Motor neuron (in vitro differentiated cells): ENCODE measurements around the gene POLR3A. TPM values are rescaled to one million over a fixed set of nuclear protein-coding genes. Genes with fewer than 3 reads are reported as not detected.
A peak's percentile ranks its signal among the peaks of the same experiment; 100 is the strongest.

ENCODE experiments used
- ATAC-seq, 8 experiments: fragments of 200-7000 bp; cut with Tn5 transposase; replicated peaks in 6 of 8; 2 replicates each; pipeline ENCODE4 v1.8.0; 2021; ENCODE audit warnings: mild to moderate bottlenecking in 8 of 8, moderate library complexity in 8 of 8
- H3K27ac ChIP-seq, 2 donors: fragments of 250-450 bp; sonication (Bioruptor Pico); 2 replicates each; pipeline ENCODE4 v1.9.0; 2021; ENCODE audit warnings: antibody characterized with exemption in 2 of 2, mild to moderate bottlenecking in 2 of 2, moderate library complexity in 1 of 2
- H3K4me1 ChIP-seq, 2 donors: fragments of 250-450 bp; sonication (Bioruptor Pico); replicated peaks in 1 of 2; 2 replicates each; pipeline ENCODE4 v1.6.1; 2021; ENCODE audit warnings: antibody characterized with exemption in 2 of 2, mild to moderate bottlenecking in 2 of 2, moderate library complexity in 1 of 2
- H3K4me3 ChIP-seq, 5 donors: fragments of 250-450 bp; sonication (Bioruptor Pico); 2 replicates each; pipeline ENCODE4 v1.9.0; 2021; ENCODE audit warnings: antibody characterized with exemption in 5 of 5, mild to moderate bottlenecking in 5 of 5, moderate library complexity in 4 of 5
- WGBS, 10 experiments: fragments of 450-650 bp; shearing (Covaris generic); methylation state at CpG; one replicate each; pipeline ENCODE4 v1.0.0; 2022; 5-methylcytosine and 5-hydroxymethylcytosine counted together
- in situ Hi-C, 9 experiments: fragments of 400-800 bp; cut with MboI; loops; one replicate each; pipeline ENCODE4 v1.15.0; 2021; ENCODE audit warnings: low sequenced_read_pairs in 9 of 9, low pct_unique_long_range_greater_than_20kb in 2 of 9; ENCODE audit not compliant: unreplicated experiment in 9 of 9
- total RNA-seq, 8 experiments: library from RNA; unstranded; fragments of 300-600 nt; gene quantifications; 2 replicates each; pipeline versions ENCODE4 v1.2.3 to v1.2.4, GENCODE V29; 2022

POLR3A gene
- total RNA-seq, 8 experiments from 2014 or later: 17.4 to 31.2 (median 24.1) TPM

GRCh38 chr10:77987671-77988255, 41.6 kb downstream of the POLR3A start:
- in situ Hi-C loops: loop anchor here in 2 of 9 experiments (10.0 to 25.0 kb wide), 2 partner anchors 143 to 150 kb away; no protein-coding TSS in a partner anchor
- H3K4me3 ChIP-seq: no peak overlapping the region
- H3K4me1 ChIP-seq: peaks cover 0 to 7% of the 10 kb centered on the region in 2 donors
- peak in 3 of 8 experiments; percentile 59 to 85 (median 80) for ATAC-seq
- H3K27ac ChIP-seq: peak overlapping the region in 1 of 2 donors; percentile 3
- WGBS, 10 experiments: 40 to 100% (median 90%) methylated on average over 1 to 6 of the region's 7 CpGs; no CpG with 5 or more reads in 2 of the 10 experiments

DNA sequence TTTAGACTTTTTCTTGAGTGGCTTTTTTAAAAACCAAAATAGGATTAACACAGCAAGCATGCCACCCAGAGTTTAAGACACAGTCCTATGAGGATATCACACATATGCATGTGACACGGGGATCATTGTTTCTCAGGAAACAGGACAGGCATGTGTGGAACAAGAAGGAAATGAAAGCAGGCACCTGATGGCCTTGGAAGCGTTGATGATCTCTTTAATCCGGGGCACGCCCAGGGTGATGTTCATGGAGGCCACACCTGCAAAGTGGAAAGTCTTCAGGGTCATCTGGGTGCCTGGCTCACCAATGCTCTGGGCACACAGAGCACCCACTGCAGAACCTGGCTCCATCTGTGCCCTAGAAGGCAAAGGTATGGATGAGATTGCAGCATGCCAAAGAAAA, 44.3 kb downstream of the POLR3A start:
- ATAC-seq: no peak
- 70 to 100% (median 97%) methylated on average over 2 to 4 of the region's 4 CpGs; no CpG with 5 or more reads in 7 of the 10 experiments for WGBS, 10 experiments
- H3K27ac ChIP-seq: no peak overlapping the region
- no peak overlapping the region for H3K4me3 ChIP-seq
- peaks cover 0 to 7% of the 10 kb centered on the region in 2 donors for H3K4me1 ChIP-seq
- in situ Hi-C loops: loop anchor here in 2 of 9 experiments (10.0 to 25.0 kb wide), 2 partner anchors 140 to 148 kb away; no protein-coding TSS in a partner anchor

DNA sequence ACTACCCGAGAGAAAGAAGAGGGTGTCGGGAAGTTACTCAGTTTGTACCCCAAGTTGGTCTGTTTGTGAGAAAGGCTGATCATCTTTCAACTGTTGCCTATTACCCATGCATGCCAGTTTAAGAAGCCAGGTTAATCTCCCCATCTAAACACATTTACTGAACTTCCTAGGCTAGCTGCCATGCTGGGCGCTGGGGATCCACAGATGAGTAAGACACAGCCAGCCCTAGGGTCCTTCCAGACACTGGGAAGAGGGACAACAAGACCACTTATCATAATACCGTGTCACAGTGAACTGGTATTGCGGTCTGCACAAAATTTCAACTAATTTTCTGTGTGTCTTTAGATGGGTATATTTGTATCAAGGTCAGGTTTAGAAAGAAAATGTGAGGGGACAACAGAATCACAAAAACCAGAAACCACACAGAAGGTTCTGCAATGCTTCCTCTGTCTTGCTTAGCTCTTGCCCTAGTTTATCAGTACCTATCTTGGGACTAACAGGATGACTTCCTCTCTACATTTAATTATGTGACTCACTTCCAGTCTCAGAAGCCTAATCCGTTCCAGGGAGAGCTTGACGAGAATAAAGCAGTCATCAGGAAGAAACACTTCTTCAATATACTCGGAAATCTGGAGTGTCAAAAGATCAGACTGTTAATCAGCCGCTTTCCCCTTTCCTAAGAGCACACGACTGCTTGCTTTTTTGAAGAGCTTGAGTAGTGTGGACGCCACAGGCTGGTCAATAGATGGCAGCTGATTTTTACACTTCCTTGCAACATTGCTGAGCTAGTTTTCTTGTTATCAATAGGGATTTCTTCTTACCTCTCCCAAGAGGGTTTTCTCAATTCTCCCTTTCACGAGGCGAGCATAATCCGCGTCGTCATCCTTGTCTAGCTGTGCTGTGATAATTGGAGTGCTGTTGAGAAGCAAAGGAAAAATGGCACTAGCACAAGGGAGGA, 45.7 kb downstream of the POLR3A start:
- no peak overlapping the region for H3K4me3 ChIP-seq
- WGBS, 10 experiments: 61 to 98% (median 76%) methylated on average over 5 to 14 of the region's 16 CpGs
- peaks cover 0 to 7% of the 10 kb centered on the region in 2 donors for H3K4me1 ChIP-seq
- H3K27ac ChIP-seq: no peak overlapping the region
- peak in 3 of 8 experiments; percentile 40 to 66 (median 46) for ATAC-seq
- in situ Hi-C loops: loop anchor here in 2 of 9 experiments (10.0 to 25.0 kb wide), 2 partner anchors 139 to 146 kb away; no protein-coding TSS in a partner anchor

- in situ Hi-C loops: loop anchor here in 2 of 9 experiments (10.0 to 25.0 kb wide), 2 partner anchors 136 to 144 kb away; no protein-coding TSS in a partner anchor
- Histone ChIP-seq H3K4me3 (no peak overlapping the region), H3K4me1 (no peaks in the 10 kb centered on the region), H3K27ac (no peak overlapping the region)
- ATAC-seq: no peak
- 92 to 100% (median 97%) methylated on average over 2 to 10 of the region's 13 CpGs; no CpG with 5 or more reads in 4 of the 10 experiments for WGBS, 10 experiments
Measured at GRCh38 chr10:77981281-77981680, 48.0 kb downstream of the POLR3A start.

GRCh38 chr10:77979221-77979620, 50.1 kb downstream of the POLR3A start:
- in situ Hi-C loops: loop anchor here in 1 of 9 experiments (25.0 kb wide), 1 partner anchor 142 kb away; no protein-coding TSS in a partner anchor
- Histone ChIP-seq H3K4me3 (no peak overlapping the region), H3K27ac (no peak overlapping the region), H3K4me1 (no peaks in the 10 kb centered on the region)
- WGBS, 10 experiments: 100% methylated on average over 2 to 4 of the region's 10 CpGs; no CpG with 5 or more reads in 8 of the 10 experiments
- ATAC-seq: no peak

- ATAC-seq: no peak
- Histone ChIP-seq H3K27ac (no peak overlapping the region), H3K4me1 (no peaks in the 10 kb centered on the region), H3K4me3 (no peak overlapping the region)
- in situ Hi-C loops: loop anchor here in 1 of 9 experiments (25.0 kb wide), 1 partner anchor 141 kb away; no protein-coding TSS in a partner anchor
- WGBS, 10 experiments: 40 to 100% (median 100%) methylated on average over 1 to 5 of the region's 6 CpGs; no CpG with 5 or more reads in 3 of the 10 experiments
Measured at GRCh38 chr10:77978360-77978759, 51.0 kb downstream of the POLR3A start.

- no peak overlapping the region for H3K4me3 ChIP-seq
- no peaks in the 10 kb centered on the region for H3K4me1 ChIP-seq
- no peak overlapping the region for H3K27ac ChIP-seq
- WGBS, 10 experiments: 82 to 100% (median 98%) methylated on average over 1 to 3 of the region's 3 CpGs; no CpG with 5 or more reads in 6 of the 10 experiments
- in situ Hi-C loops: loop anchor here in 1 of 9 experiments (25.0 kb wide), 1 partner anchor 141 kb away; no protein-coding TSS in a partner anchor
- ATAC-seq: peak in 3 of 8 experiments; percentile 62 to 90 (median 73)
Measured at GRCh38 chr10:77977934-77978333, 51.4 kb downstream of the POLR3A start.

DNA sequence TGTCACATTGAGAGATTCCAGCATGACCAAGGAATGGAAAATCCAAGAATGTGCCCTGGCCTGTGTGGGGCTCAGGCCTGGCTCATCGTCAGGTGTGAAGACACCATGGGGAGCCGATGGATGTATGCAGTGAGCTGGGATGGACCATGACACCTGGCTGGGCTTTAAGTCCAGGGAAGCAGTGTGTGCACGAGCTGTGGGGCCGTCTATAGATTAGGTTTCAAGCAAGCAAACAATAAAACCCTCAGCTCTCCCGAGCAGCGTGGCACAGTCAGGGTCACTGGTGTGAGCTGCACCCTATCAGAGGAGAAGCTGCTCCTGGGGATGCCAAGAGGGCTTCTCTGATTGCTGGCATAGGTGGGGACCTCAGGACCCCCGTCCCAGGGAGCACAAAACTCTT, 52.3 kb downstream of the POLR3A start:
- WGBS, 10 experiments: 82 to 100% (median 92%) methylated on average over 1 to 4 of the region's 7 CpGs; no CpG with 5 or more reads in 3 of the 10 experiments
- no peak overlapping the region for H3K4me3 ChIP-seq

DNA sequence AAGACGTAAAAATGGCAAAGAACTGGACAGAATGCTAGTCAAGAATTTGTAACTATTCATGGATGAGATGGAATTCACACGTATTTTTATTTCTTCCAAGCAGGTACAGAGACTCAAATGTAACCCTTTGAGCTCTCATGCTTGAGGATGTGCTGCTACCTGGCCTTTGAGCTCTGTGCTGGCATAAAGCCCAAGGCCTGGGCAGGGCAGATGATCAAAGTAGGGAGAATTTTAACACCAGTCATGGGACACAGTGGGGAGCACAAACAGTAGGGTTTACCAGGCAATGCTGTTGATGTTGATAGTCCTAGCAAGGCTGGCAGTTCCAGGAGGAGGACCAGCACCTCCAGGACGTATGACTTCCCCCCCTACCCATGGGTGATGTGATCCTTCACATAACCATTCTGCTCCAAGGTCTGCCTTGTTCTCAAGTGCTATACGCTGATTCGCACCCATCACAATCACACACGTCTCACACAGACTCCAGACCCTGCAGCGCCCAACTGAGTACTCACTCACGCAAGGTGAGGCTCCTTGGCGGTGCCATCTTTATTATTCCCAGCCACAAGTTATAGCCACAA, 54.1 kb downstream of the POLR3A start:
- in situ Hi-C loops: loop anchor here in 1 of 9 experiments (25.0 kb wide), 1 partner anchor 138 kb away; no protein-coding TSS in a partner anchor
- H3K4me1 ChIP-seq: no peaks in the 10 kb centered on the region
- no peak overlapping the region for H3K27ac ChIP-seq
- no peak for ATAC-seq
- H3K4me3 ChIP-seq: no peak overlapping the region
- WGBS, 10 experiments: 40 to 100% (median 83%) methylated on average over 1 to 4 of the region's 9 CpGs; no CpG with 5 or more reads in 2 of the 10 experiments

More for the DNA sequence above, 52.3 kb downstream of the POLR3A start:
- in situ Hi-C loops: loop anchor here in 1 of 9 experiments (25.0 kb wide), 1 partner anchor 140 kb away; no protein-coding TSS in a partner anchor
- no peaks in the 10 kb centered on the region for H3K4me1 ChIP-seq
- H3K27ac ChIP-seq: no peak overlapping the region
- ATAC-seq: no peak

- Histone ChIP-seq H3K27ac (no peak overlapping the region), H3K4me1 (no peaks in the 10 kb centered on the region), H3K4me3 (no peak overlapping the region)
- peak in 3 of 8 experiments; percentile 6 to 16 (median 10) for ATAC-seq
- WGBS, 10 experiments: 20 to 100% (median 68%) methylated on average over 1 to 5 of the region's 8 CpGs; no CpG with 5 or more reads in 2 of the 10 experiments
- in situ Hi-C loops: loop anchor here in 1 of 9 experiments (25.0 kb wide), 1 partner anchor 137 kb away; no protein-coding TSS in a partner anchor
Measured at GRCh38 chr10:77974396-77975074, 54.8 kb downstream of the POLR3A start.

DNA sequence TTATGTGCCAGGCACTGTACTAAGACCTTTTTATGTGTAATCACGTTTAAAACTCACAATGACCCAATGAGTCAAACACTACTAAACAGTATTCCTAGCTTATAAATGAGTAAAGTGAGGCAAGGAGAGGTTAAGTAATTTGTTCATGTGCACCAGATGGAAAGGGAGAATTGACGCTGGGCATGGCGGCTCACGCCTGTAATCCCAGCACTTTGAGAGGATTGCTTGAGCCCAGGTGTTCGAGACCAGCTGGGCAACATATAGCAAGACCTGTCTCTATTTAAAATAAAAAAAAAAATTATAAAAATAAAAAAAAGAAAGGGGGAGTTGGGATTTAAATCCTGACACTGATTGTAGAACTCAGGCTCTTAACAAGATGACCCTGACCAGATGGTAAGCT, 56.0 kb downstream of the POLR3A start:
- in situ Hi-C loops: no loop called here
- H3K27ac ChIP-seq: no peak overlapping the region
- no peak overlapping the region for H3K4me3 ChIP-seq
- peaks cover 7 to 10% of the 10 kb centered on the region in 2 donors for H3K4me1 ChIP-seq
- 30 to 100% (median 87%) methylated on average over 1 to 5 of the region's 5 CpGs for WGBS, 10 experiments
- ATAC-seq: no peak

DNA sequence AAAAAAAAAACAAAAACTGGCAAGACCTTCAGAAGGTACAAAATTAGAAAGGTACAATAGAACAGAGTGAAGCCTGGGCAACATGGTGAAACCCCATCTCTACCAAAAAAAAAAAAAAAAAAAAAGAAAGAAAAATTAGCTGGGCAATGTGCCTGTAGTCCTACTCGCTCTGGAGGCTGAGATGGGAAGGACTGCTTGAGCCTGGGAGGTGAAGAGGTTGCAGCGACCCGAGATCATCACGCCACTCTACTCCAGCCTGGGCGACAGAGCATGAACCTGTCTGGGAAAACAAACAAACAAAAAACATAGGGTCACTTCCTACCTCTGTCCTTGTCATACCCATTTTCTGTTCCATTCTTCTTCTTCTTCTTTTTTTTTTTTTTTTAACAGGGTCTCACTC, 57.2 kb downstream of the POLR3A start:
- 70 to 100% (median 93%) methylated on average over 2 to 5 of the region's 5 CpGs; no CpG with 5 or more reads in 3 of the 10 experiments for WGBS, 10 experiments
- Histone ChIP-seq H3K27ac (no peak overlapping the region), H3K4me3 (no peak overlapping the region), H3K4me1 (peaks cover 16 to 20% of the 10 kb centered on the region in 2 donors)
- in situ Hi-C loops: no loop called here
- no peak for ATAC-seq
